K562 (cell line): ENCODE data around the gene OR9Q1. TPM values are rescaled to one million over a fixed set of nuclear protein-coding genes. Genes with fewer than 3 reads are reported as not detected.

Source experiments
- ATAC-seq: fragments of 200-7000 bp; cut with Tn5 transposase; 3 replicates; pipeline ENCODE4 v1.9.1; 2020; ENCODE audit warnings: moderate library complexity
- BruUV-seq: library from RNA; stranded (reverse); fragments of 400-500 nt; replicated peaks from 2 replicates; lab custom pipeline; 2021; lab: Mats Ljungman, UMichigan
- CTCF ChIA-PET: fragments of 300-600 bp; formaldehyde crosslinking; extraction: SDS; loops from one replicate; lab custom pipeline; 2021; ENCODE audit warnings: low intra/inter-chr PET ratio; lab: Yijun Ruan, JAX
- POLR2A ChIA-PET: fragments of 300-600, 350-650 bp; sonication (Branson Sonifier 250); formaldehyde crosslinking; extraction: SDS; loops from one replicate; lab custom pipeline; 2021; ENCODE audit warnings: antibody characterized with exemption, inconsistent platforms; lab: Yijun Ruan, JAX
- DNase-seq, 4 experiments: peaks; one replicate each; pipeline versions ENCODE4 v3.0.0 to v3.0.0-alpha.2; 2011 to 2018; ENCODE audit warnings: low spot score in 3 of 4, mixed read lengths in 3 of 4; ENCODE audit errors: extremely low read depth in 1 of 4
- FAIRE-seq: peaks from 2 replicates; lab custom pipeline; 2011; peaks lifted over from hg19 to GRCh38; lab: Jason Lieb, UNC
- H2AFZ ChIP-seq: 2 replicates; pipeline ENCODE4 v1.6.0; 2011; ENCODE audit warnings: low read depth, low read length, control low read depth, inconsistent platforms
- H3K27ac ChIP-seq: fragments of 200-600 bp; 3 replicates; pipeline ENCODE4 v1.8.0; 2011; ENCODE audit warnings: low read depth, mild to moderate bottlenecking, control low read depth, inconsistent platforms, low read length, moderate library complexity, mixed read lengths; ENCODE audit errors: extremely low read depth
- H3K27me3 ChIP-seq, 2 experiments: fragments of 300-600 bp in 1 of 2; 2 replicates in 1 of 2; 3 replicates in 1 of 2; pipeline versions ENCODE4 v1.6.0 to v1.8.0; 2011; ENCODE audit warnings: inconsistent platforms in 2 of 2, low read length in 2 of 2, mild to moderate bottlenecking in 1 of 2, mixed read lengths in 1 of 2, moderate library complexity in 1 of 2; ENCODE audit not compliant: control insufficient read depth in 2 of 2, insufficient read depth in 2 of 2
- H3K36me3 ChIP-seq: fragments of 300-600 bp; 3 replicates; pipeline ENCODE4 v1.8.0; 2011; ENCODE audit warnings: mild to moderate bottlenecking, low read length, inconsistent platforms; ENCODE audit not compliant: control insufficient read depth, insufficient read depth
- H3K4me1 ChIP-seq, 2 experiments: fragments of 200-600 bp in 1 of 2; replicated peaks in 1 of 2; 2 replicates in 1 of 2; 3 replicates in 1 of 2; pipeline versions ENCODE4 v1.5.1 to v1.8.0; 2011; ENCODE audit warnings: inconsistent platforms in 2 of 2, low read length in 2 of 2, mild to moderate bottlenecking in 1 of 2, mixed read lengths in 1 of 2, moderate library complexity in 1 of 2; ENCODE audit not compliant: control insufficient read depth in 2 of 2, insufficient read depth in 2 of 2
- H3K4me2 ChIP-seq: 2 replicates; pipeline ENCODE4 v1.6.1; 2011; ENCODE audit warnings: low read length, control low read depth, inconsistent platforms, mixed read lengths; ENCODE audit not compliant: insufficient read depth
- H3K4me3 ChIP-seq: fragments of 200-600 bp; sonication (generic), shearing (Covaris generic); 2 replicates; pipeline ENCODE4 v1.5.1; 2016; ENCODE audit warnings: control low read depth, inconsistent platforms
- H3K79me2 ChIP-seq: fragments of 200-600 bp; 3 replicates; pipeline ENCODE4 v1.8.0; 2011; ENCODE audit warnings: low read length, inconsistent platforms; ENCODE audit not compliant: control insufficient read depth, insufficient read depth
- H3K9ac ChIP-seq, 2 experiments: 2 replicates each; pipeline versions ENCODE4 v1.6.0 to v1.6.1; 2011; ENCODE audit warnings: low read depth in 2 of 2, low read length in 2 of 2, control low read depth in 1 of 2, inconsistent platforms in 1 of 2, mild to moderate bottlenecking in 1 of 2, mixed read lengths in 1 of 2; ENCODE audit not compliant: insufficient read depth in 1 of 2
- H3K9me1 ChIP-seq: one replicate; pipeline ENCODE4 v1.6.0; 2011; ENCODE audit warnings: inconsistent platforms, mild to moderate bottlenecking, low read length, moderate library complexity; ENCODE audit not compliant: control insufficient read depth, insufficient read depth
- H3K9me3 ChIP-seq: replicated peaks from 2 replicates; pipeline ENCODE4 v1.5.1; 2011; ENCODE audit warnings: low read depth, low read length, inconsistent platforms; ENCODE audit not compliant: control insufficient read depth, insufficient read depth
- H4K20me1 ChIP-seq: replicated peaks from 2 replicates; pipeline ENCODE4 v1.6.1; 2011; ENCODE audit warnings: low read length, inconsistent platforms, mixed read lengths; ENCODE audit not compliant: control insufficient read depth, insufficient read depth
- FOXJ2 ChIP-seq: fragments of 200-800 bp; sonication (Bioruptor generic); IDR thresholded peaks from 2 replicates; pipeline ENCODE4 v1.6.1; 2016; ENCODE audit warnings: missing genetic modification characterization, missing compliant biosample characterization
- GABPA ChIP-seq: fragments of 200-800 bp; sonication (Bioruptor generic); conservative IDR thresholded peaks from 2 replicates; pipeline ENCODE4 v1.6.1; 2016; ENCODE audit warnings: low read depth, missing genetic modification characterization, missing compliant biosample characterization
- KLF16 ChIP-seq: IDR thresholded peaks from 2 replicates; pipeline ENCODE4 v1.6.1; 2016; ENCODE audit warnings: antibody characterized with exemption
- LCOR ChIP-seq: sonication (generic); formaldehyde crosslinking; IDR thresholded peaks from 2 replicates; pipeline ENCODE4 v1.8.0; 2022; ENCODE audit warnings: mild to moderate bottlenecking, missing genetic modification reagents
- RBFOX2 ChIP-seq: fragments of 200-400 bp; formaldehyde crosslinking; IDR thresholded peaks from 2 replicates; pipeline ENCODE4 v1.6.1; 2017; ENCODE audit warnings: low read depth, mild to moderate bottlenecking, low read length, moderate library complexity
- RUNX1 ChIP-seq: sonication (generic); IDR thresholded peaks from 2 replicates; pipeline ENCODE4 v1.6.1; 2016; ENCODE audit warnings: antibody characterized with exemption, low read depth
- SNIP1 ChIP-seq: fragments of 450-650 bp; IDR thresholded peaks from 2 replicates; pipeline ENCODE4 v1.7.1; 2017; ENCODE audit warnings: low read depth, mild to moderate bottlenecking
- ZEB2 ChIP-seq: fragments of 450-650 bp; IDR thresholded peaks from 2 replicates; pipeline ENCODE4 v1.6.1; 2016
- ZNF3 ChIP-seq: fragments of 250-450 bp; sonication (Bioruptor Pico); IDR thresholded peaks from 2 replicates; pipeline ENCODE4 v1.5.0; 2021; ENCODE audit warnings: mild to moderate bottlenecking, moderate library complexity
- ZNF436 ChIP-seq: fragments of 250-450, 450-650 bp; sonication (Bioruptor Pico); formaldehyde crosslinking; IDR thresholded peaks from 2 replicates; pipeline ENCODE4 v1.7.0; 2020; ENCODE audit warnings: mild to moderate bottlenecking
- ZNF561 ChIP-seq: fragments of 450-650 bp; formaldehyde crosslinking; conservative IDR thresholded peaks from 2 replicates; pipeline ENCODE4 v1.4.0; 2020; ENCODE audit warnings: mild to moderate bottlenecking, moderate library complexity
- in situ Hi-C: fragments of 300-500 bp; cut with MboI; formaldehyde crosslinking; loops from 4 replicates; pipeline ENCODE4 v1.15.0; 2018; ENCODE audit warnings: inconsistent platforms, mixed read lengths
- intact Hi-C: fragments of 100-400 bp; cut with micrococcal nuclease; formaldehyde crosslinking; loops from 2 replicates; pipeline ENCODE4 v1.14.2; 2022
- polyA plus RNA-seq, 8 experiments: library from polyadenylated mRNA; depleted of rRNA in 4 of 8; stranded (reverse) in 5 of 8; unstranded in 3 of 8; fragments of >200 nt; fragmentation: Nextera tagmentation in 2 of 8; fragmentation: Illumina TruSeq in 1 of 8; extraction: Ambion mirVana in 2 of 8; extraction: Trizol in 1 of 8; gene quantifications; 2 replicates each; pipeline versions ENCODE4 v1.2.1 to v1.2.3, GENCODE V29; 2011 to 2014; ENCODE audit warnings: inconsistent platforms in 1 of 8, missing spikeins in 1 of 8
- total RNA-seq, 7 experiments: library from RNA; depleted of rRNA in 6 of 7; stranded (reverse); fragments of >200 nt in 6 of 7; fragmentation: Illumina TruSeq in 2 of 7; extraction: Trizol in 2 of 7; gene quantifications; 2 replicates each; pipeline versions ENCODE4 v1.2.1 to v1.2.3, GENCODE V29; 2011 to 2021; ENCODE audit warnings: low replicate concordance in 1 of 7
- TF ChIP-seq, protein P1 (sequence below): fragments of 450-650 bp; IDR thresholded peaks from 2 replicates; pipeline ENCODE4 v1.7.0; 2016; ENCODE audit warnings: borderline replicate concordance
- TF ChIP-seq, protein P2 (sequence below): fragments of 450-650 bp; IDR thresholded peaks from 2 replicates; pipeline ENCODE4 v1.6.1; 2017; ENCODE audit warnings: antibody characterized with exemption
- TF ChIP-seq, protein P3 (sequence below): fragments of 250-450 bp; sonication (Bioruptor Pico); IDR thresholded peaks from 2 replicates; pipeline ENCODE4 v1.4.0; 2020

The OR9Q1 gene
- total and polyA plus RNA-seq, 9 of the 15 experiments (the other 6 are each of a cell fraction or from before 2014, with no cell fraction given), result not detected

DNA sequence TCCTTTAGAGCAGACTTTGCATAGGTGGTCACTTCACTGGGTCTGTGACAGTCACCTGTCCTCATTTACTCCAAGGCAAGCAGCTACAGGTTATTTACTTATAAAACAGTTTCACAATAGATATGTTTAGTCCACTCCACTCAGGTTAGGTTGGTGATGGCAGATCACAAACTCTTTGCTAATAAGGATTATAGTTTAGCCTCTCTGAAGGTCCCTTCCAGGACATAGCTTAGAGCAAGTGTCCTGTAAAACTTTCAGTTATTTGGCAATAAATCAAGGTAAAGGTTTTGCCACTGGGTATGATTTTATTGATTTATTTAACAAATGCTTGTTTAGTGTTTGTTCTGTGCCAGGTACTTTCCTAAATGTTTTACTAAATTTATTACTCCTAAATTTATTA lies 15.9 kb downstream of the OR9Q1 start:
- H3K27ac ChIP-seq, result no peak overlapping the region
- H3K9me1 ChIP-seq, result no peaks in the 10 kb centered on the region
- in situ Hi-C loops, result no loop called here
- ATAC-seq (no peak), FAIRE-seq (no peak), DNase-seq (no peak)
- no TSS peak for BruUV-seq
- H3K9me3 ChIP-seq, result no peaks in the 10 kb centered on the region
- H3K36me3 ChIP-seq, result no peaks in the 10 kb centered on the region
- no peak overlapping the region for H2AFZ ChIP-seq
- no peaks in the 10 kb centered on the region for H4K20me1 ChIP-seq
- no peak overlapping the region for H3K4me2 ChIP-seq
- no peak overlapping the region for H3K4me3 ChIP-seq
- no peak overlapping the region for H3K9ac ChIP-seq
- no peaks in the 10 kb centered on the region for H3K79me2 ChIP-seq
- intact Hi-C loops, result no loop called here
- no peaks in the 10 kb centered on the region for H3K27me3 ChIP-seq
- no peaks in the 10 kb centered on the region for H3K4me1 ChIP-seq
- ChIA-PET CTCF (no interaction called here), POLR2A (no interaction called here)
- TF ChIP-seq, protein P1, sequence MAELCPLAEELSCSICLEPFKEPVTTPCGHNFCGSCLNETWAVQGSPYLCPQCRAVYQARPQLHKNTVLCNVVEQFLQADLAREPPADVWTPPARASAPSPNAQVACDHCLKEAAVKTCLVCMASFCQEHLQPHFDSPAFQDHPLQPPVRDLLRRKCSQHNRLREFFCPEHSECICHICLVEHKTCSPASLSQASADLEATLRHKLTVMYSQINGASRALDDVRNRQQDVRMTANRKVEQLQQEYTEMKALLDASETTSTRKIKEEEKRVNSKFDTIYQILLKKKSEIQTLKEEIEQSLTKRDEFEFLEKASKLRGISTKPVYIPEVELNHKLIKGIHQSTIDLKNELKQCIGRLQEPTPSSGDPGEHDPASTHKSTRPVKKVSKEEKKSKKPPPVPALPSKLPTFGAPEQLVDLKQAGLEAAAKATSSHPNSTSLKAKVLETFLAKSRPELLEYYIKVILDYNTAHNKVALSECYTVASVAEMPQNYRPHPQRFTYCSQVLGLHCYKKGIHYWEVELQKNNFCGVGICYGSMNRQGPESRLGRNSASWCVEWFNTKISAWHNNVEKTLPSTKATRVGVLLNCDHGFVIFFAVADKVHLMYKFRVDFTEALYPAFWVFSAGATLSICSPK, result no peak
- TF ChIP-seq SNIP1, result no peak
- TF ChIP-seq, protein P2, sequence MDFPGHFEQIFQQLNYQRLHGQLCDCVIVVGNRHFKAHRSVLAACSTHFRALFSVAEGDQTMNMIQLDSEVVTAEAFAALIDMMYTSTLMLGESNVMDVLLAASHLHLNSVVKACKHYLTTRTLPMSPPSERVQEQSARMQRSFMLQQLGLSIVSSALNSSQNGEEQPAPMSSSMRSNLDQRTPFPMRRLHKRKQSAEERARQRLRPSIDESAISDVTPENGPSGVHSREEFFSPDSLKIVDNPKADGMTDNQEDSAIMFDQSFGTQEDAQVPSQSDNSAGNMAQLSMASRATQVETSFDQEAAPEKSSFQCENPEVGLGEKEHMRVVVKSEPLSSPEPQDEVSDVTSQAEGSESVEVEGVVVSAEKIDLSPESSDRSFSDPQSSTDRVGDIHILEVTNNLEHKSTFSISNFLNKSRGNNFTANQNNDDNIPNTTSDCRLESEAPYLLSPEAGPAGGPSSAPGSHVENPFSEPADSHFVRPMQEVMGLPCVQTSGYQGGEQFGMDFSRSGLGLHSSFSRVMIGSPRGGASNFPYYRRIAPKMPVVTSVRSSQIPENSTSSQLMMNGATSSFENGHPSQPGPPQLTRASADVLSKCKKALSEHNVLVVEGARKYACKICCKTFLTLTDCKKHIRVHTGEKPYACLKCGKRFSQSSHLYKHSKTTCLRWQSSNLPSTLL, result no peak
- TF ChIP-seq FOXJ2 (tag), result no peak
- no peak for TF ChIP-seq GABPA (tag)
- TF ChIP-seq ZNF3 (CRISPR knock-in tag), result no peak
- no peak for TF ChIP-seq ZNF436 (CRISPR knock-in tag)
- no peak for TF ChIP-seq LCOR (CRISPR knock-in tag)
- TF ChIP-seq ZEB2, result no peak
- no peak for TF ChIP-seq RUNX1
- TF ChIP-seq RBFOX2, result no peak
- no peak for TF ChIP-seq KLF16
- TF ChIP-seq, protein P3, sequence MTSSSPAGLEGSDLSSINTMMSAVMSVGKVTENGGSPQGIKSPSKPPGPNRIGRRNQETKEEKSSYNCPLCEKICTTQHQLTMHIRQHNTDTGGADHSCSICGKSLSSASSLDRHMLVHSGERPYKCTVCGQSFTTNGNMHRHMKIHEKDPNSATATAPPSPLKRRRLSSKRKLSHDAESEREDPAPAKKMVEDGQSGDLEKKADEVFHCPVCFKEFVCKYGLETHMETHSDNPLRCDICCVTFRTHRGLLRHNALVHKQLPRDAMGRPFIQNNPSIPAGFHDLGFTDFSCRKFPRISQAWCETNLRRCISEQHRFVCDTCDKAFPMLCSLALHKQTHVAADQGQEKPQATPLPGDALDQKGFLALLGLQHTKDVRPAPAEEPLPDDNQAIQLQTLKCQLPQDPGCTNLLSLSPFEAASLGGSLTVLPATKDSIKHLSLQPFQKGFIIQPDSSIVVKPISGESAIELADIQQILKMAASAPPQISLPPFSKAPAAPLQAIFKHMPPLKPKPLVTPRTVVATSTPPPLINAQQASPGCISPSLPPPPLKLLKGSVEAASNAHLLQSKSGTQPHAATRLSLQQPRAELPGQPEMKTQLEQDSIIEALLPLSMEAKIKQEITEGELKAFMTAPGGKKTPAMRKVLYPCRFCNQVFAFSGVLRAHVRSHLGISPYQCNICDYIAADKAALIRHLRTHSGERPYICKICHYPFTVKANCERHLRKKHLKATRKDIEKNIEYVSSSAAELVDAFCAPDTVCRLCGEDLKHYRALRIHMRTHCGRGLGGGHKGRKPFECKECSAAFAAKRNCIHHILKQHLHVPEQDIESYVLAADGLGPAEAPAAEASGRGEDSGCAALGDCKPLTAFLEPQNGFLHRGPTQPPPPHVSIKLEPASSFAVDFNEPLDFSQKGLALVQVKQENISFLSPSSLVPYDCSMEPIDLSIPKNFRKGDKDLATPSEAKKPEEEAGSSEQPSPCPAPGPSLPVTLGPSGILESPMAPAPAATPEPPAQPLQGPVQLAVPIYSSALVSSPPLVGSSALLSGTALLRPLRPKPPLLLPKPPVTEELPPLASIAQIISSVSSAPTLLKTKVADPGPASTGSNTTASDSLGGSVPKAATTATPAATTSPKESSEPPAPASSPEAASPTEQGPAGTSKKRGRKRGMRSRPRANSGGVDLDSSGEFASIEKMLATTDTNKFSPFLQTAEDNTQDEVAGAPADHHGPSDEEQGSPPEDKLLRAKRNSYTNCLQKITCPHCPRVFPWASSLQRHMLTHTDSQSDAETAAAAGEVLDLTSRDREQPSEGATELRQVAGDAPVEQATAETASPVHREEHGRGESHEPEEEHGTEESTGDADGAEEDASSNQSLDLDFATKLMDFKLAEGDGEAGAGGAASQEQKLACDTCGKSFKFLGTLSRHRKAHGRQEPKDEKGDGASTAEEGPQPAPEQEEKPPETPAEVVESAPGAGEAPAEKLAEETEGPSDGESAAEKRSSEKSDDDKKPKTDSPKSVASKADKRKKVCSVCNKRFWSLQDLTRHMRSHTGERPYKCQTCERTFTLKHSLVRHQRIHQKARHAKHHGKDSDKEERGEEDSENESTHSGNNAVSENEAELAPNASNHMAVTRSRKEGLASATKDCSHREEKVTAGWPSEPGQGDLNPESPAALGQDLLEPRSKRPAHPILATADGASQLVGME (CRISPR knock-in tag), result no peak
- no peak for TF ChIP-seq ZNF561
